T-helper 2 cell (primary cell): ENCODE results near the gene WDR38.
"Not testable (repeated sequence)": the region's sequence is repeated elsewhere in the genome, so short reads cannot be mapped to it uniquely, and the experiment has no call there.

ENCODE experiments used
- DNase-seq, 5 experiments: peaks; one replicate each; pipeline versions ENCODE4 v3.0.0 to v3.0.0-alpha.2; 2012 to 2022

Gene WDR38

GRCh38 chr9:124835026-124835557, 18.2 kb upstream of the WDR38 start:
- DNase-seq = no peak

- DNase-seq = not testable (repeated sequence)
Observed at GRCh38 chr9:124838132-124838531, 15.1 kb upstream of the WDR38 start.

GRCh38 chr9:124838567-124839275, 14.5 kb upstream of the WDR38 start:
- not testable (repeated sequence) for DNase-seq

GRCh38 chr9:124839612-124840299, 13.5 kb upstream of the WDR38 start:
- DNase-seq = no peak

GRCh38 chr9:124840300-124840833, 12.9 kb upstream of the WDR38 start:
- DNase-seq = no peak

GRCh38 chr9:124841075-124841821, 12.0 kb upstream of the WDR38 start:
- DNase-seq = no peak

- DNase-seq = no peak
Observed at GRCh38 chr9:124843456-124844034, 9.7 kb upstream of the WDR38 start.

- DNase-seq = no peak
Observed at GRCh38 chr9:124844291-124844690, 9.0 kb upstream of the WDR38 start.

- DNase-seq = not testable (repeated sequence)
Observed at GRCh38 chr9:124846467-124846866, 6.8 kb upstream of the WDR38 start.

- DNase-seq = no peak
Observed at GRCh38 chr9:124846969-124847368, 6.3 kb upstream of the WDR38 start.

GRCh38 chr9:124849801-124850200, 3.5 kb upstream of the WDR38 start:
- DNase-seq = no peak

GRCh38 chr9:124852121-124852828, 985 bp upstream of the WDR38 start:
- DNase-seq = no peak

- no peak for DNase-seq
Observed at GRCh38 chr9:124853605-124854143, 414 bp downstream of the WDR38 start.

GRCh38 chr9:124854161-124854560, 901 bp downstream of the WDR38 start:
- no peak for DNase-seq

GRCh38 chr9:124854822-124855221, 1.6 kb downstream of the WDR38 start:
- no peak for DNase-seq

- DNase-seq = no peak
Observed at GRCh38 chr9:124855566-124855943, 2.3 kb downstream of the WDR38 start.

GRCh38 chr9:124855944-124856765, 2.9 kb downstream of the WDR38 start:
- no peak for DNase-seq

- DNase-seq = no peak
Observed at GRCh38 chr9:124857533-124858162, 4.4 kb downstream of the WDR38 start.

- DNase-seq = no peak
Observed at GRCh38 chr9:124858330-124859046, 5.2 kb downstream of the WDR38 start.
